HG02870 (cell line): ENCODE measurements around the gene FAM120AOS.
A peak's percentile ranks its signal among the peaks of the same experiment; 100 is the strongest.

ENCODE experiments used
- ATAC-seq: cut with Tn5 transposase; IDR thresholded peaks from one replicate; pipeline ENCODE4 v1.9.1; 2021; ENCODE audit warnings: mild to moderate bottlenecking, moderate library complexity; ENCODE audit not compliant: unreplicated experiment

Gene FAM120AOS

GRCh38 chr9:93453047-93453914 lies at the start of gene FAM120AOS:
Gene FAM120AOS, minus strand, starts transcription at chr9:93453581. Its CDS starts 872 bp downstream, at chr9:93452709.
- peak; percentile 58 for ATAC-seq

- no peak for ATAC-seq
These were observed 48.0 kb upstream of the FAM120AOS start for GRCh38 chr9:93501406-93501805.

GRCh38 chr9:93500571-93501298 lies 47.4 kb upstream of the FAM120AOS start:
- ATAC-seq, result no peak

GRCh38 chr9:93496285-93496684 lies 42.9 kb upstream of the FAM120AOS start:
- no peak for ATAC-seq

GRCh38 chr9:93493949-93494348 lies 40.6 kb upstream of the FAM120AOS start:
- ATAC-seq, result no peak

- no peak for ATAC-seq
These were observed 38.9 kb upstream of the FAM120AOS start for GRCh38 chr9:93492327-93492726.

- no peak for ATAC-seq
These were observed 38.3 kb upstream of the FAM120AOS start for GRCh38 chr9:93491593-93492232.

- no peak for ATAC-seq
These were observed 34.9 kb upstream of the FAM120AOS start for GRCh38 chr9:93488244-93488643.

- no peak for ATAC-seq
These were observed 32.9 kb upstream of the FAM120AOS start for GRCh38 chr9:93486268-93486667.

GRCh38 chr9:93483497-93483896 lies 30.1 kb upstream of the FAM120AOS start:
- ATAC-seq, result no peak

GRCh38 chr9:93480728-93481324 lies 27.4 kb upstream of the FAM120AOS start:
- ATAC-seq, result no peak

- no peak for ATAC-seq
These were observed 26.9 kb upstream of the FAM120AOS start for GRCh38 chr9:93480262-93480661.

GRCh38 chr9:93479726-93480125 lies 26.3 kb upstream of the FAM120AOS start:
- ATAC-seq, result no peak

GRCh38 chr9:93477397-93477796 lies 24.0 kb upstream of the FAM120AOS start:
- ATAC-seq, result no peak

GRCh38 chr9:93476924-93477323 lies 23.5 kb upstream of the FAM120AOS start:
- ATAC-seq, result no peak

- no peak for ATAC-seq
These were observed 22.5 kb upstream of the FAM120AOS start for GRCh38 chr9:93475856-93476255.

GRCh38 chr9:93475108-93475507 lies 21.7 kb upstream of the FAM120AOS start:
- no peak for ATAC-seq

- ATAC-seq, result no peak
These were observed 20.0 kb upstream of the FAM120AOS start for GRCh38 chr9:93473411-93473810.

- ATAC-seq, result no peak
These were observed 17.7 kb upstream of the FAM120AOS start for GRCh38 chr9:93471124-93471523.

- ATAC-seq, result no peak
These were observed 17.0 kb upstream of the FAM120AOS start for GRCh38 chr9:93470391-93470790.

- ATAC-seq, result no peak
These were observed 15.5 kb upstream of the FAM120AOS start for GRCh38 chr9:93468763-93469456.
